Urothelium cell line (cell line): Measurements from ENCODE around the gene SPINT2.

Experiments used
- DNase-seq: peaks from one replicate; pipeline ENCODE4 v3.0.0; 2011; ENCODE audit warnings: low spot score, mixed read lengths
- FAIRE-seq: peaks from 2 replicates; lab custom pipeline; 2011; peaks lifted over from hg19 to GRCh38; lab: Jason Lieb, UNC

SPINT2 gene

DNA sequence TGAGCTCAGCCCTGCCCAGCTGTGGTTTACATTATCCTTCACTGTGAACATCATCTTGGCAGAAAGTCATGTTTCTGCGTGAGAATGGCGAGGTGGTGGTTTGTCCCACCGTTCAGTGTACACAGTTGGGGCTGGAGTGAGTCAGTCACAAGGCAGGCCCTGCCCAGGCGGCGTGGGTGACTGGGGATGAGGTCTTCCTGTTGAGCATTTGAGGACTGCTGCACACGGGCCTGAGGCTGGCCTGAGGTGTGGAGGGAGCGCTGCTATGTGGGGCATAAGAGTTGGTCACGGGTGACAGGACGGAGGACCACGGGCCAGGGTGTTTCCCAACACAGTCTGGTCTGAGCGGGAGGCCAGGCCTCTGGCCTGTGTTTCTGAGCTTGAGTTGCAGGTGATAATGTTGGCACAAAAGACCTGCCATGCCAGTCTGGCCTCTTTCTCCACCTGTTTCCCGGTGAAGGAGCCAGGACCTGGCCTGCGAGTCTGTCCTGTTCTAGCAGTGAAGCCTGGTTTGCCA is 26.3 kb downstream of the SPINT2 start:
- DNase-seq: peak; percentile 82
- FAIRE-seq: peak; percentile 89

DNA sequence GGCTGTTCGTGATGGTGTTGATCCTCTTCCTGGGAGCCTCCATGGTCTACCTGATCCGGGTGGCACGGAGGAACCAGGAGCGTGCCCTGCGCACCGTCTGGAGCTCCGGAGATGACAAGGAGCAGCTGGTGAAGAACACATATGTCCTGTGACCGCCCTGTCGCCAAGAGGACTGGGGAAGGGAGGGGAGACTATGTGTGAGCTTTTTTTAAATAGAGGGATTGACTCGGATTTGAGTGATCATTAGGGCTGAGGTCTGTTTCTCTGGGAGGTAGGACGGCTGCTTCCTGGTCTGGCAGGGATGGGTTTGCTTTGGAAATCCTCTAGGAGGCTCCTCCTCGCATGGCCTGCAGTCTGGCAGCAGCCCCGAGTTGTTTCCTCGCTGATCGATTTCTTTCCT is 27.5 kb downstream of the SPINT2 start:
- FAIRE-seq (no peak), DNase-seq (no peak)

DNA sequence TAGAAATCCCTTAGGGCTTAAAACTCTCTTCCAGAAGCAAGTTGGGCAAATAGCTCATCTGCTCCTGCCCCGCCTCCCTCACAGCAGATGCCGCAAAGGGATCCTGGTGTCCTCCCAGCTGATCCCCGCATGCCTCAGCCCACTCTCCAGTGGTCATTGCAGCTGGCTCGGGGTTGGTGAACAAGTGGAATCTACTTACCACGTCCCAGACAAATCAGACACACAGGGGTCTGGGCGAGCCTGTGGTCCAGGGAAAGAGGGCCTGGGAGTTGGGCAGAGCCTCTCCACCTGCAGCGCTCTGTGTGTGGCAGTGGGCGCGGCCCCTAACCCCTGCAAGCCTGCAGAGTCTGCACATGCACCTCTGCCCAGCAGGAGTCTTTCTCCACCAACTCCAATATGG is 28.9 kb downstream of the SPINT2 start:
- DNase-seq (no peak), FAIRE-seq (no peak)

DNA sequence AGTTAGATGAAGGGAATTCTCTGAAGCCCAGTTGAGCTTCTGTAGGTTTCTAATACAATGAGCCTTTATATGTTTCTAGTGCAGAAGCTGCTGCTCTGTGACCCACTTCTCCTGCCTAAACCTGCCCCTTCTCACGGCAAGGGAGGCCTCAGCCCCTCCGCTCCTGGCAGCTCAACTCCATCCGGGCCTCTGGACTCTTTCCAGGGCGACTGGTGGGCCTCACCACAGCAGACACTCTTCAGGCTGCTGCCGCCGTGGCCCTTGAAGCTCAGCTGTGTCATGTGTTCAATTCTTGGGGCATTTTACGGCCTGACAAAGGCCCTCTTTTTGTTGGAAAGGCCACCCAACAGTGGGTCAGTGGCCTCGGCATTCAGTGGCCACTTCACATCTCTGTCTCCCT is 29.7 kb downstream of the SPINT2 start:
- DNase-seq (no peak), FAIRE-seq (no peak)

DNA sequence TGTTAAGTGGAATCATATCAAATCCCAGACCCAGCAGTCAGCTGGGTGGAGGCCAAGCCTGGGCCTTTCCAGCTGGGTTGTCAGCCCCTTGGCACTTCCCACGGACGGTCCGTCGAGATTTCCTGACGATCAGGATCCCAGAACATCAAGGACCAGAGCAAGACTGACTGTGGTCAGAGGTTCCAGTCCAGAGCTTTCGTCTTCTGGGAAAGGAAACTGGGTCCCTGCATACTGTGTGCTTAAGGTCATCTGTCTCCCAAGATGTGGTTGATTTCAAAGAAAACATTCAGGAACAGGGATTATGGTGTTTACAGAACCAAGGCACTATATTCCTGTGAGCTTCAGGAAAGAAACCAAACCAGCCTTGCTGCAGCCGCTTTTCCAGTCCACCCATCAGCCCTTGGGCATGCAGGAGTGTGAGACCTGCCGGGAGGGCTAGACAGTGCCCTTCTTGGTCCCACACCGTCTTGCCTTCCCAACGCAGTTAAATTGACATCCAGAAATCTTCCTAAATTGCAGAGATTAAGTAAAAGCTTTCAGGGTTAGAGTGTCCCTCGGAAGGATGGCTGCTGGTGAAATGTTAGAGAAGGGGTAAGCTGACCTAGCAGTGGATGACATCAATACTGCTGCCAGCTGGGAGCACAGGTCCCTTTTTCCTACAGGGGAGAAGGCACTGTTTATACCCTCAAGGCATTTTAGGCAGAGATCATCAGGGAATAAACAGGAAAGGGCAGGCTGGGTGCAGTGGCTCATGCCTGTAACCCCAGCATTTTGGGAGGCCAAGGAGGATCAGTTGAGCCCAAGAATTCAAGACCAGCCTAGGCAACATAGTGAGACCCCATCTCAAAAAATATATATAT is 34.7 kb downstream of the SPINT2 start:
- FAIRE-seq: no peak
- DNase-seq: no peak

DNA sequence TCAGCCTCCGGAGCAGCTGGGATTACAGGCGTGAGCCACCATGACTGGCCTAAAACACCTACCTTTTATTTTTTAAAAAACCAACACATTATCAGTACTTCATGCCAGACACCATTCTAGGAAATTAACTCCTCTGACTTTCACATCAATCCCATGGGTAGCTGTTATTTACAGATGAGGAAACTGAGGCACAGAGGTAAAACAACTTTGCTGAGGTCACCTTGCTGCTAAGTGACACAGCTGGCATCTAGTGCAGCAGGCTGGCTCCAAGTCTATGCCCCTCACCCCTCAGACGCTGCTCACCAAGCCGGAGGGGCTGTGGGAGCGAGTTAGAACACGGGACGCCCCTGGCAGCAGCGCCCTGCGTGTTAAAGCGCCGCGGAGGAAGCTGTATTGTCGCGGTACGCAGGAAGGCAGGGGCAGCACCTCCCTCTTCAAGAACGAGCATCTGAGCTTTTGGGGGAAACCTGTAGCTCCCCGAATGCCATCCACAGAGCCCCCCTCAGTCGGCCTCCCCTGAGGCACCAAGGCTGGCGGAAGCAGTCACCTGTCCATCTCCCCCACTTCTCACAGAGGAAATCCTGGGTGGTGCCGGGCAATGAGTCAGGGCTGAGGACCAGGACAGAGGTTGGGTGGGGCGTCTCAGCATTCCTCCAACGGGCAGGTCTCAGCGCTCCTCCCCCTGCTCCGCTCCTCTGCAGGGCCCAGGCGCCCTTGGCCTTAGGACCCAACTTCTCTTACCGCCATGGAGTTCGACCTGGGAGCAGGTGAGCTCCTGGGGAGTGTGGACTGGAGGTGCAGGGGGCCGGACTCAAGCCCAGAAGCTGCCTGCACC is 39.4 kb downstream of the SPINT2 start, which contains the start of gene C19orf33:
TSS of gene C19orf33 (plus strand) at position 735 of the 835 bp plus-strand sequence. CDS start at position 746, 11 bp downstream.
- DNase-seq (peak; percentile 90), FAIRE-seq (peak; percentile 61)

DNA sequence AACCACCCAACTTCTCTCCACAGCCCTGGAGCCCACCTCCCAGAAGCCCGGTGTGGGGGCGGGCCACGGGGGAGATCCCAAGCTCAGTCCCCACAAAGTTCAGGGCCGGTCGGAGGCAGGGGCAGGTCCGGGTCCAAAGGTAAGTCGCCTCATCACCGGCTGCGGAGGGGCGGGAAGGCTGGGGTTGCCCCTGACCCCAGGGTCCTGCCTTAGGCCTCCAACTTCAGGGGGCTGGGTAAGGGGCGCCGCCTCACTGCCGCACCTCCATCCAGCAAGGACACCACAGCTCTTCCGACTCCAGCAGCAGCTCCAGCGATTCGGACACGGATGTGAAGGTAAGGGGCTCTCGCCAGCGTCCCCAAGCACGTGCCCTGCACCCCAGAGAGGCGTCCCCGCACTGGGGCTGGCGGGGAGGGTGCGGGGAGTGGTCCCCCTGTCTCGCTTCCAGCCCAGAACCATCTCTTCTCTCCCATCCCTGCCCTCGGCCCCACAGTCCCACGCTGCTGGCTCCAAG is 40.0 kb downstream of the SPINT2 start:
- FAIRE-seq: no peak
- DNase-seq: no peak

DNA sequence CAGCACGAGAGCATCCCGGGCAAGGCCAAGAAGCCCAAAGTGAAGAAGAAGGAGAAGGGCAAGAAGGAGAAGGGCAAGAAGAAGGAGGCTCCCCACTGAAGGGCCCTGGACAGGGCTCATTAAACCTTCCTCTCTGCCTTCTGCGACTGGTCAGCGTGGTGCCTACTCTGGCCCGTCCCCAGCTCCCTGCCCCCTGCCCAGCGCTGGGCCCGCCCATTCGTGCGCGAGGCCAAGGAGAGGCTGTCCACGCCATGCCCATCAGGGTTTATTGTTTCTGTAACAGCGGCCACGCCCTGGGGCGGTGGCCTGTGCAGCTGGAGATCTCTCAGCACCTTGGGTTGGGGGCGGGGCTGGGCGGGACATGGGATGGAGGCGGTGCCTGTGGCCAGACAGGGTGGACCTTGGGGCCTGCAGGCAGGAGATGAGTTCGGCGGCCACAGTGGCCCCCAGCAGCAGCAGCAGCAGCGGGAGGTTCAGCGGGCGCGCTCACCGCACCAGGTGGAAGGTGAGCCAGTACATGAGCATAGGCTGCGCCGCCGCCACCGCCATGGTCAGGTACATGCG is 40.6 kb downstream of the SPINT2 start:
- FAIRE-seq (peak; percentile 96), DNase-seq (peak; percentile 92)

DNA sequence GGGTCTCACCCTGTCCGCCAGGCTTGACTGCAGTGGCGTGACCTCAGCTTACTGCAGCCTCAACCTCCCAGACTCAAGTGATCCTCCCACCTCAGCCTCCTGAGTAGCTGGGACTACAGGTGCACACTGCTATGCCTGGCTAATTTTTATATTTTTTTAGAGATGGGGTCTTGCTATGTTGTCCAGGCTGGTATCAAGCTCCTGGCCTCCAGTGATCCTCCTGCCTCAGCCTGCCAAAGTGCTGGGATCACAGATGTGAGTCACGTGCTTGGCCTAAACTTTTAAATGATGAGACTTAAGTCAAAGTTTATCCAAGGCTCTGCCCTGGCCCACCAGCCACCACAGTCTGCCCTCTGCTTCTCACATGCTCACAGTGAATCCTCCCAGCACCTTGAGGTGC is 41.9 kb downstream of the SPINT2 start:
- DNase-seq: no peak
- FAIRE-seq: no peak

DNA sequence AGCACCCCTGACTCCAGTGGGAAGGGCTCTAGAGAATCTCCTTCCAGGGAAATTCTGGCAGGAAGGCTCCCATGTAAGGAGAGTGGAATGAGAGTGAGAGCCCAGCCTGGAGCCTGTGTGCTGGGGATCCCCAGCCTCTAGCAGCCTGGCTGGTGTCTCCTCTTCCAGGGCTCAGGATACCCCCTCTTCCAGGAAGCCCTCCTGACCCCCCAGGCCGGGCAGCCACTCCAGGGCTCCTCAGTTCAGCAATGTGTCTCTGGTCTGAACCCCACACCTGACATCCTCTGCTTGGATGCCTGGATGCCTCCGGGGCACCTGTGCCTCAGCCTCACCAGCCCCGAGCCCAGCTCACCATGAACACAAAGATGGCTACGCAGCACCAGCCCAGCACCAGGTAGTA is 42.7 kb downstream of the SPINT2 start:
- FAIRE-seq: no peak
- DNase-seq: no peak

DNA sequence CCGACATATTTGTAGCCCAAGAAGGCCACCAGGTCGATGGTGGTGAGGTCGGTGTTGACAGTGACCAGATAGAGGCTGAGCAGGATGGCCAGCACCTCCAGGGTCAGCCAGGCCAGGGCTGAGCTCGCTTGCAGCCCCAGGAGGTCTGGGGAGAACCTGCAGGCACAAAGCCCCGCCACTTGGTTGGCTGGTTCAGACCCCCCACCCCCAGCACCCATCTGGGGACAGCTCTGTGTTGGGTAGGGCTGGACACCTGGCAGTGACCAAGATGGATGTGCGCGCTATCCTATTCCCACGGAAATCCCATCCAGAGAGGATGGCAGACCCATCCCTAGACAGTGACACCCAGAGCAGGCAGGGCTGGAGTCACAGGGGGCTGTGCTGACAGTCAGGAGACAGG is 43.2 kb downstream of the SPINT2 start:
- FAIRE-seq (no peak), DNase-seq (no peak)

DNA sequence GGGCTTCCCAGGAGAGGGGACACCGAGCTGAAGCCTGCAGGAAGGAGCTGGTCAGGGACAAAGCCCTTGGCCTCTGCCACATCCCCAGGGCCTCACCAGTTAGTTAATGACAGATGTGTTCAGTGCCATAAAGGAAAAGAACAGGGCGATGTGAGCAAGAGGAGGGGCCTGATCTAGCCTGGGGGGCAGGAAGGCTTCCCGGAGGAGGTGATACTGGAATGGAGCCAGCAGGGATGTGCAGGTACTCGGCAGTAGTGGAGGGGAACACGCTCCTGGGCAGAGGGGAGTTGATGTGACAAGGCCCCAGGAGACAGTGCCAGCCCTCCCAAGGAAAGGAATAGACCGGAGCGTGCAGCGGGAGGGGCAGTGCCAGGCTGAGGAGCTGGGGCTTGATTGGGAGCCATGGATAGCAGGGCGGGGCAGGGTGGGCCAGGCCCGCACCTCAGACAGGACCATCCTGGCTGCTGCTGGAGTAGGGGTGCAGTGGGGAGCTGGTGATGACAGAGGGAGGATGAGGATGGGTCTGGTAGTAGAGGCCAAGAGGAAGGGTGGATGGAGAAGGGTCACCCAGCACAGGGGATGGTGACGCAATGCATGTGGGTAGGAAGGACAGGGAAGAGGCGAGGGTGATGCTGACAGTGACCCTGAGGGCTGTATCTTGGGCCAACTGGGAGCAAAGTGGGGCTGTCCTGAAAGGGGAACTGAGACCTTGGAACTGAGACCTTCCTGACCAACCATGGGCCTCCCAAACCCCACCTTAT is 43.8 kb downstream of the SPINT2 start:
- FAIRE-seq: peak; percentile 5

DNA sequence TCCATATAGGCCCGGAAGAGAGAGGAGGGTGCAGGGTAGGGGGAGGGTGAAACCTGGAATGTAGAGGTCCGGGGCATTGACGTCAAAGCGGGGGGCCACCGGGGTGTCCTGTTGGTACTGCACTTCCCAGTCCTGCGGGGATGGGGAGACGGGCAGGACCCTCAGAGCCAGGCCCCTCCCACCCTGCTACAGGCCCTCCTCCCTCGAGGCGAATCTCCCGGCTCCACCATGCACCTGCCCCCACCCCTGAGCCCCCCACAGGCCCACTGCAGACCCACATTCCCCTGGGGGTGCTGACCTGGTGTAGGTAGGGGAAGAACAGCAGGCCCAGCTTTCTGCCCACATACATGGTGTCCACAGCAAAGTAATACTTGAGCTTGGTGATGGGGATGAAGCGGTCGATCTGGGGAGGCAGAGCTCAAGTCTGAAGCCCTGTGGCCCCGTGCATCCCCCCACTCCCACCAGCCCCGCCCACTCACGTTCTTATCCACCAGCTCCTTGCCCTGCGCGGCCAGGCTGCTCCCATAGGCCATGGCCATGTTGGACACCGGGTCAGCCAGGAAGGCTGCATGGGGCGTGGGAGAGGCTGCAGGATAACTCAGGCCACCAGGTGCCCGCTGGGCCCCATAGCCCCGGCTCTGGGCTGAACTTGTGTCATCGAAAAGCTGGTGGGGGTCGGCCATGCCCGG is 44.7 kb downstream of the SPINT2 start:
- FAIRE-seq: no peak
- no peak for DNase-seq

More for the DNA sequence above, 43.8 kb downstream of the SPINT2 start:
- DNase-seq: no peak

DNA sequence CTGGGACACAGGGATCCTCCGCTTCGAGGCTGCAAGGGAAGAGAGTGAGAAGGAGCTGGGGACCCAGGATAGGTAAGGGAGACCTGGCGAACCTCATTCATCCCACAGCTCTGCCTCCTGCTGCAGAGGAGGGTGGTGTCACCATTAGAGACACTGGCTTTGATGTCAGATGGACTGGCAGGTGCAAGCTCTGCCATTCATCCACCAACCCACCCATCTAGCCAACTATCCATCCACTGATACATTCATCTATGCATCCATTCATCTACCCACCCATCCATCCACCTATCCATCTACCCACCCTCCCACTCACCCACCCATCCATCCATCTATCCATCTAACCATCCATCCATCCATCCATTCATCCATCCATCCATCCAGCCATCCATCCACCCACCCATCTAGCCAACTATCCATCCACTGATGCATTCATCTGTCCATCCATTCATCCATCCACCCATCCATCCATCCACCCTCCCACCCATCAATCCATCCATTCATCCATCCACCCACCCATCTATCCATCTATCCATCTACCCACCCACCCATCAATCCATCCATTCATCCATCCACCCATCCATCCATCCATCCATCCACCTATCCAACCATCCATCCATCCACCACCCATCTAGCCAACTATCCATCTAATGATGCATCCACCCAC is 45.4 kb downstream of the SPINT2 start:
- FAIRE-seq (peak; percentile 88), DNase-seq (no peak)

DNA sequence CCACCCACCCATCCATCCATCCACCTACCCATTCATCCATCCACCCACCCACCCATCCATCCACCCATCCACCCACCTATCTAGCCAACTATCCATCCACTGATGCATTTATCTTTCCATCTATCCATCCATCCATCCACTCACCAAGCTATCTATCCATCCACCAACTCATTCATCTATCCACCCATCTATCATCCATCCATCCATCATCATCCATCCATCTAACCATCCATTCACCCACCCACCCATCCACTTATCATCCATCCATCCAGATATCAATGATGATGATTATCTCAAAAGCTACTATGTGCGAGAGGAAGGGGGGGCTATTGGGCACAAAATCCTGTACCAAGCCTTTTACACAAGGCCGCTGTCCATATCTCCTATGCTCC is 45.9 kb downstream of the SPINT2 start:
- FAIRE-seq (no peak), DNase-seq (no peak)

DNA sequence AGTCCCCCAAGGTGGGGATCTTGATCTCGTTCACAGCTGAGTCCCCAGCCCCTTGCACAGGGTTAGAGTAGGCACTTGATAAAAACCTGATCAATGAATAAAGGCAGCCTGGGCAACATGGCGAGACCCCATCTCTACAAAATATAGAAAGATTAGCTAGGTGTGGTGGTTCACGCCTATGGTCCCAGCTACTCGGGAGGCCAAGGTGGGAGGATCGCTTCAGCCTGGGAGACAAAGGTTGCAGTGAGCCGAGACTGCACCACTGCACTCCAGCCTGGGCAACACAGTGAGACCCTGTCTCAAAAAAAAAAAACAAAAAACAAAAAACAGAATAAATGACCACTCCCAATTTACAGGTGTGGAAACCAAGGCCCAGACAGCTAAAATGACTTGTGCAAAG is 46.6 kb downstream of the SPINT2 start:
- no peak for DNase-seq
- no peak for FAIRE-seq

DNA sequence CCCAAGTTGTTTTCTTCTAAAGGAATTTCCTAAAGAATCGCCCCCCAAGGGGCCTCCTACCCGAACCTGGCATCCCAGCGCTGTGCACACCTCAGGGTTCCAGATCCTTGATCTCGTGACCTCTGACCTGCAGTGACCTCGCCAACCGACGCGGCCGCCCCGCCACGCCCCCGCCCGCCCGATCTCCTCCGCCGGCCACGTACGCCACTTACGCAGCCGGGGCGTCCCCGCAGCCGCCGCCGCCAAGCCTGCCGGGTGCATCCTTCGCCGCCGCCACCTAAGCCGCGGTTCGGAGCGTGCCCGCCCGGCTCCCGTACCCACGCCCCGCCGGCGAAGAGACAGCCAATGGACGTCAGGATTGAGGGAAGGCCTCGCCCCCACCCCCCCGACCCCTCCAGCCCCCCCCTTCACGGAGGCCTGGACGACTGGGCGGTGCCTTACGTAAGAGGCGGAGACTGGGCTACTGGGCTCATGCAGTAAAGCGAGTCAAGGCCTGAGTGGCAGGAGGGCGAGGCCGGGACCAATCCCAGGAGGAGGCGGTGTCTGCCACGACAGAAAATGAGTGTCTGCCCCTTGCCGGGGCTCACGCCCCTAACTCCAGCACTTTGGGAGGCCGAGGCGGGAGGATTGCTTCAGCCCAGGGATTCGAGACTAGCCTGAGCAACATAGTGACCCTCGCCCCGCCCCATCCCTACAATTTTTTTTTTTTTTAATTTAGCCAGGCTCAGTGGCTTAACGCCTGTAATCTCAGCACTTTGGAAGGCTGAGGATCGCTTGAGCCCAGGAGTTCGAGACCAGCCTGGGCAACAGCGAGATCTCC is 51.5 kb downstream of the SPINT2 start, which contains the start of gene YIF1B:
TSS of gene YIF1B (minus strand) at position 291 of the 820 bp plus-strand sequence. CDS start at position 261, 30 bp downstream.
- peak; percentile 97 for DNase-seq
- peak; percentile 79 for FAIRE-seq

DNA sequence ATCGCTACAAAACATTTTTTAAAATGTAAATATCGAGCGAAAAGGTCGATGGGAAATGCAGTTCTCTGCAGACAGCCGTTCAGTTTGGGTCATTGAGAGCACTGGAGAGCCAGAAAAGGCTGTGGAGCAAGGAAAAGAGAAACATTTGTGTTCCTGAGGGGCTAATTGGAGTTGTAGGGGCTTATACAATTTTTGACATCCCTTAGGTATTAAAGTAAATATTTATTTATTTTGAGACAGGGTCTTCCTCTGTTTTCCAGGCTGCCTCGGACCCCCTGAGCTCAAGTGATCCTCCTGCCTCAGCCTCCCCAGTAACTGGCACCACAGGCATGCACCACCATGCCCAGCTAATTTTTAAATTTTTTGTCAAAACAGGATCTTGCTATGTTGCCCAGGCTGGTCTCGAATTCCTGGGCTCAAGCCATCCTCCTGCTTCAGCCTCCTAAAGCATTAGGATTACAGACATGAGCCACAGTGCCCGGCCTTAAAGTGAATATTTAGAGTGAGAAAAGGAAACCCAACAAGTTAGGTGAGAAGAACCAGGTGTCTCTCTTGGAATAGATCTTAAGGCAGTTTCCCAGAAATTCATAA is 52.2 kb downstream of the SPINT2 start:
- no peak for DNase-seq
- no peak for FAIRE-seq
